Measurements from ENCODE around the gene TUBB6.

Gene TUBB6

GRCh38 chr18:12314591-12315305, 6.7 kb downstream of the TUBB6 start:
- DNase-seq (ENCODE audit: low read depth): no peak

- DNase-seq (ENCODE audit: low read depth): no peak
Observed at GRCh38 chr18:12315490-12315889, 7.4 kb downstream of the TUBB6 start.

GRCh38 chr18:12315911-12316310, 7.9 kb downstream of the TUBB6 start:
- DNase-seq (ENCODE audit: low read depth): no peak

- peak; percentile 44 for DNase-seq (ENCODE audit: low read depth)
Observed at GRCh38 chr18:12317664-12318333, 9.8 kb downstream of the TUBB6 start.

- DNase-seq (ENCODE audit: low read depth): no peak
Observed at GRCh38 chr18:12318334-12318697, 10.3 kb downstream of the TUBB6 start.

- DNase-seq (ENCODE audit: low read depth): no peak
Observed at GRCh38 chr18:12318857-12319256, 10.8 kb downstream of the TUBB6 start.

- DNase-seq (ENCODE audit: low read depth): no peak
Observed at GRCh38 chr18:12321333-12321732, 13.3 kb downstream of the TUBB6 start.

GRCh38 chr18:12324991-12325725, 17.1 kb downstream of the TUBB6 start:
- no peak for DNase-seq (ENCODE audit: low read depth)

- no peak for DNase-seq (ENCODE audit: low read depth)
Observed at GRCh38 chr18:12325726-12326245, 17.7 kb downstream of the TUBB6 start.

- no peak for DNase-seq (ENCODE audit: low read depth)
Observed at GRCh38 chr18:12326711-12327460, 18.8 kb downstream of the TUBB6 start.

- peak; percentile 42 for DNase-seq (ENCODE audit: low read depth)
Observed at GRCh38 chr18:12327510-12328178, 19.6 kb downstream of the TUBB6 start.

- no peak for DNase-seq (ENCODE audit: low read depth)
Observed at GRCh38 chr18:12328179-12328823, 20.3 kb downstream of the TUBB6 start.

- no peak for DNase-seq (ENCODE audit: low read depth)
Observed at GRCh38 chr18:12329125-12329698, 21.2 kb downstream of the TUBB6 start.

GRCh38 chr18:12330766-12331165, 22.7 kb downstream of the TUBB6 start:
- DNase-seq (ENCODE audit: low read depth): no peak

GRCh38 chr18:12333506-12334290, 25.7 kb downstream of the TUBB6 start:
- no peak for DNase-seq (ENCODE audit: low read depth)

- DNase-seq (ENCODE audit: low read depth): no peak
Observed at GRCh38 chr18:12334366-12334808, 26.3 kb downstream of the TUBB6 start.

- no peak for DNase-seq (ENCODE audit: low read depth)
Observed at GRCh38 chr18:12334863-12335262, 26.8 kb downstream of the TUBB6 start.

- no peak for DNase-seq (ENCODE audit: low read depth)
Observed at GRCh38 chr18:12335503-12335902, 27.5 kb downstream of the TUBB6 start.

- no peak for DNase-seq (ENCODE audit: low read depth)
Observed at GRCh38 chr18:12336171-12336613, 28.2 kb downstream of the TUBB6 start.

GRCh38 chr18:12336887-12337286, 28.8 kb downstream of the TUBB6 start:
- peak; percentile 21 for DNase-seq (ENCODE audit: low read depth)
